Measurements from ENCODE around the gene ABCG8. TPM values are rescaled to one million over a fixed set of nuclear protein-coding genes. Genes with fewer than 3 reads are reported as not detected.

Gene ABCG8
- total RNA-seq: under 0.01 TPM

DNA sequence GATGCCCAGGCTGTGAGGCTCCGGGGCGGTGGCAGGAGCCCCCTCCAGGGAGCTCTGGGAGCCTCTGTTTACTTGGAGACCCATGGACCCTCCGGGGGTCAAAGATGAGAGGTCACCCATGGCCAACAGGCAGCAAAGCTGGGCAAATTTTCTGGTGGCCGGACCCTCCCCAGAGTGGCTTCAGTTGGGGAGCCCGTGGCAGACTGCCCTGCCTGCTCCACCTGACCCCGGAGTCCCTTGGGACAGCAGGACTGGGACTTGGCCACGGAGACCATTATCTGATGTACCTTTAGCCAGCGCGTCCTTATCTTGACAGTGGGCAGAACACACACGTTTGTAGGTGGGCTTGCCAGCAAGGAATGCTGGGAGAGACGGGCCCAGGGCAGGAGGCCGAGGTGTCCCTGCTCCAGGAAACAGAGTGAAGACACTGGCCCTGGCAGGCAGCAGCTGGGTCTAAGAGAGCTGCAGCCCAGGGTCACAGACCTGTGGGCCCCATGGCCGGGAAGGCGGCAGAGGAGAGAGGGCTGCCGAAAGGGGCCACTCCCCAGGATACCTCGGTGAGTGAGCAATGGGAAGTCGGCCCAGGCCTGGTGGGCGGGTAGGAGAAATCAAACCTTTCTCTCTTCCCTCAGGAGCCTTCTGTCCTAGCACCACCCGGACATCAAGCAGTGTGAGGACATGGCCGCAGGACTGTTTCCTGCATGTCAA lies at the start of gene ABCG8, which contains the start of gene ABCG5:
ABCG8 (plus strand) TSS at position 412 of the 708 bp plus-strand sequence; CDS start at position 495, 83 bp downstream.
ABCG5 (minus strand) TSS at position 280 of the 708 bp plus-strand sequence; CDS start at position 120, 160 bp downstream.
- no peak for DNase-seq

DNA sequence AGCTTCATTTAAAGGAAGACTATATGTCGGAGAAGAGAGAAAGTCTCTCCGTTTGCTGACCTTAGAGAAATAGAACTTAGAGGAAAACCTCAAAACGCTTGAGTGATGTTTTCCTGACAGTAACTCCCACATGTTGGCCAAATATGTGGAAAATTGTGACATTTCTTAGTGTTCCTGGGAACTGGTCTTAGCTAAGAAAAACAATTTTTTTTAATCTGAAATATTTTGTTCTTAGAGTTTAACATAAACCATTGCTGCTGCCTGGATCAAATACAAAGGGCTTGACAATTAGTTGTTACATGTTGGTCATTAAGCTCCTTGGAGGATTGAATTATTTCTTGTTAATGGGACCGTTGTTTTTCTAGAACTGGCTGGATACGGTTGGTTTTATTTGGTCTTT lies 48.6 kb upstream of the ABCG8 start:
- no peak for DNase-seq

DNA sequence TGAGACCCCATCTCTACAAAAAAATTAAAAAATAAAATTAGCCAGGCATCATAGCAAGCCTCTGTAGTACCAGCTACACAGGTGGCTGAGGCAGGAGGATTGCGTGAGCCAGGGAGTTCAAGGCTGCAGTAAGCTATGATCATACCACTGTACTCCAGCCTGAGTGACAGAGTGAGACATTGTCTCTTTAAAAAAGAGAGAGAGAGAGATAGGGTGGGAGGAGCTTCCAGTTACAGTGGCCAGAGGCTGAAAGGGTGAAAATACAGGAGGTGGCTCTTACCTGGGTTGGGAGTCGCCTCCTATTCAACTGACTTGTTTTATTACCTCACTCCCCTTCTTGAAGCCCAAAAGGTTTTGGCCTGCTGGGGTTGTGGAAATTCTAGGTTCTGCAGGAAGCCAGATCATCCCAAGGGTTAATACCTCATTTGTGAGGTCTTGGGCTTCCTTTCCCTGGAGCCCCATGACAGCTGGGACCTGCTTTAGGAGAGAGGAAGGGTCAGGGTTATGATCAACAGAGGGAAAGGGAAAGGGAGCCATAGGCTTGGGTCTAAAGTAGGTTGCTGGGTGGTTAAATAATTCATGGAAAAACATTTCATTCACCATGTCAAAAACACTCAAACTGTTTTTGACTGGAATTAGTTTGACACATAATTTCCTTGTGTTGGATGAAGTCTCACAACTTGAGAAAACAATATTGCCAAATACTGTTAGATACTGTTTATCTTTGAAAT lies 47.6 kb upstream of the ABCG8 start:
- DNase-seq: no peak

DNA sequence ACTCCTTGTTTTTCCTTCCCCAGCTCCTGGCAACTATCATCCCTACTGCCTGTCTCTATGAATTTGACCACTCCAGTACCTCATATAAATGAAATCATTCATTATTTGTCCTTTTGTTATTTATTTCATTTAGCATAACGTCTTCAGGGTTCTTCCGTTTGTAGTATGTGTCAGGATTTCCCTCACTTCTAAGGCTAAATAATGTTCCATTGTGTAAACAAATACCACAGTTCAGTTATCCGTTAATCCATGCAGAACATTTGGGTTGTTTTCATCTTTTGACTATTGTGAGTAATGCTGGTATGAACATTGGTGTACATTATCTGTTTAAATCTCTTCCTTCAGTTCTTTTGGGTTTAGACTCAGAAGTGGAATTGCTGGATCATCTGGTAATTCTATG lies 46.1 kb upstream of the ABCG8 start:
- no peak for DNase-seq

DNA sequence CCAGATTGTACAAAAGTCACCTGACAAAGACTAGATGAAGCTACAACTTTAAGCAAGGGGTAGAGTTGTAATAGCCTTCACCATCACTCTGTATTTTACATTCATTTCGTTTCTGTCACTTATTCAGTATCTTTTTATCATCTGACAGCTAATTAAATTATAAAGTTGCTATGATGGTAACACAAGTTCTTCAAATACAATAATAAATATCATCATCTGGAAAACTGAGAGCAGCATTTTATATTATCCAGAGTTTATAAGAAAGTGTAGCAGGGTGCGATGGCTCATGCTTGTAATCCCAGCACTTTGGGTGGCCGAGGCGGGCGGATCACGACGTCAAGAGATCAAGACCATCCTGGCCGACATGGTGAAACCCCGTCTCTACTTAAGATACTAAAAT lies 43.8 kb upstream of the ABCG8 start:
- no peak for DNase-seq

DNA sequence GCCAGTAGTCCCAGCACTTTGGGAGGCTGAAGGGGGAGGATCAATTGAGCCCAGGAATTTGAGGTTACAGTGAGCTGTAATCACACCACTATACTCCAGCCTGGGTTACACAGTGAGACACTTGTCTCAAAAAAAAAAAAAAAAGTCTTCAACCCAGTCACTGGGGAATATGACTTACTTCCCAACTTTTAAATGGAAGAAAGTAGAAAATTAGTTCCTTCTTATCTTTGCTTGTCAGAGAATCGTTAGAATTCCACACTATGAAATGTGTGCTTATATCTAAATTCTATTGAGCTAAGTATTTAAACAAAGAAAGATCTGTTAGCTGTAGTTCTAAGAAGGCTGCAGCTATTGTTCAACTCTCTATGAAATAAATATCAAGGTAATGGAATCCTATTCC lies 42.6 kb upstream of the ABCG8 start:
- DNase-seq: no peak

DNA sequence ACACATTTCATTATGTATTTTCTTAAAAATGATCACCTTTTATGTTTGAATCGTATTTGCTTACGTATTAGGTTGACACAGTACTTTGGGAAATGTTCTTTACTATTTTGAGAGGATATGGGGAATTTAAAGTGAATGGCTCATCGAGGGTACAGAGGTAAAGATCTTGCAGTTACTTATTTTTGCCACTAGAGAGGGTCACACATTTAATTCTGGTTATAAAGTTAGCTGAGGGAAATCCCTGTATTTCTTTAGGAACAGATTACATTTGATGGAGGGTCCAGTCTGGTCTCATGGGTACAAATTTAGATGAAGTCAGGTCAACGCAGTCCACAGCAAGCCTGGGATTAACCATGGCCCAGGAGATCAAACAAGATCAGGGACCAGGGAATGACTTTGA lies 40.5 kb upstream of the ABCG8 start:
- no peak for DNase-seq

DNA sequence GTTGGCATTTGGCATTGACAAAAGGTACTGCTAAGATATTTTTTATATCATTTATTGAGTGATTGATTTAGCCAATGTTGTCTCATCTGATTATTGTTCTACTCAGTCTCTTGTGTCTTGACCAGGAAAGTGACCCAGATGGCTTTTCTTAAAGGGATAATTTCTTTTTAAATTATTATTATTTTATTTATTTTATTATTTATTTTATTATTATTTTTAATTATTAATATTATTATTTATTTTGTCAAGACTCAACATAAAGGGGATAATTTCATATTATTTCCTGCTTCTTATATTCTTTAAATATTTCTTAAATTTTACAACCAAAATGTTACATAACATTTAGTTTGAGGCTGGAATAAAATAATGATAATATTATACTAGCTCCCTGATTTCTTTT lies 37.9 kb upstream of the ABCG8 start:
- no peak for DNase-seq

DNA sequence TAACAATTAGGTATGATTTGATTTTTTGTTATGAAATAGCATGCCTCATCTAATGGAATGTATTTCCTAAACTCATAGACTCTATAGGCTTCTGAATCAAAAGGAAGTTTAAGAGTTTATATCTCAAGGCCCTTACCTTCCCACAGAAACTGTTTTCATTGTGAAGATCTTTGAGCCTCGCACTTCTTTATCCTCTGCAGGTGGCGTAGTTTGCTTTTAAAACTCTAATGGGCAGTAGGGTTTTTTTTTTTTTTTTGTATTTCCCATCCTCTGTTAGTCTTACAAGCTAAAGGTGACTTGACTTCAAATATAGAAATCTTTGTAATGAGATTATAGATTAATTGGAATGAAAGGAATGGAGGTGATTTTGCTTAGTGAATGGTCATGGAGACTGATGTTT lies 36.6 kb upstream of the ABCG8 start:
- DNase-seq: no peak

DNA sequence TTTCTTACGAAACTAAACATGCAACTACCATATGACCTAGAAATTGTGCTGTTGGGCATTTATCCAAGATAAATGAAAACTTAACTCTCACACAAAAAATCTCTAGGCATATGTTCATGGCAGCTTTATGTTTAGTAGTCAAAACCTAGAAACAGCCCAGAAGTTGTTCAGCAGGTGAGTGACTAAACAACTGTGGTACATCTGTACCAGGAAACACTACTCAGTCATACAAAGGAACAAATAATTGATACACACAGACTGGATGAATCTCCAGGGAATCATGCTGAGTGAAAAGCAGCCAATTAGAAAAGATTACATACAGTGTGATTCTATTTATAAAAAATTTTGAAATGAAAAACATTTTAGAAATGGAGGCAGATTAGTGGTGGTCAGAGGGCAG lies 35.7 kb upstream of the ABCG8 start:
- DNase-seq: no peak

DNA sequence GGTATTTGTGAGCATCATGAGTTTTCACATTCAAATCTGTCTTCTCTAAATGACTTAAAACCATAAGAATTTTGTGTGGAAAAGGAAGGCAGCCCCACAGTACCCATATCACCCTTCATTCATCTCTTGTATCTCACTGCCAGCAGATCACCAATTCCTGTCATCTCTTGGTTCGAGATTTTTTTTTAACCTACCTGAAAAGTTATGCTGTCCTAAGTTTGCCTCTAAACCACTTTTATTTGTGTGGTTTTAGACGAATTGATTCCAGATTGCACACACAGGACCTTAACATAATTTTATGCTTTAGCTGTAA lies 32.1 kb upstream of the ABCG8 start:
- no peak for DNase-seq

DNA sequence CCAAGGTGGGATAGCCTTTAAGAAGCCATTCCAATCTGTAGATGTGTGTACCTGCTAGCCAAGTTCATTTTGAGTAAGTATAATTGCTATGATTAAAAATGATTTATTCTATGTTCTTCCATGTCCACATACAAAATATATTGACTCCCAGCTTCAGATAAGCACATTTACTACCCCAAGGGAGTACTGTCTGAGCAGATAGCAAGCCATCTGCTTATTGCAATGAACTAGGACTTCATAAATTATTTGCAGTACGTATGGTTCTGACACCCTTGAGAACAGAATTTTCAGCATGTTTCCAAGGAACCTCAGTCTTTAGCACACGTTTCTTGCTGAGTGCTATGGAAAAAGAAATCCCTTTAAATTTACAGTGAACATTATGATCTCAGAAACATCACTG lies 28.3 kb upstream of the ABCG8 start:
- no peak for DNase-seq

DNA sequence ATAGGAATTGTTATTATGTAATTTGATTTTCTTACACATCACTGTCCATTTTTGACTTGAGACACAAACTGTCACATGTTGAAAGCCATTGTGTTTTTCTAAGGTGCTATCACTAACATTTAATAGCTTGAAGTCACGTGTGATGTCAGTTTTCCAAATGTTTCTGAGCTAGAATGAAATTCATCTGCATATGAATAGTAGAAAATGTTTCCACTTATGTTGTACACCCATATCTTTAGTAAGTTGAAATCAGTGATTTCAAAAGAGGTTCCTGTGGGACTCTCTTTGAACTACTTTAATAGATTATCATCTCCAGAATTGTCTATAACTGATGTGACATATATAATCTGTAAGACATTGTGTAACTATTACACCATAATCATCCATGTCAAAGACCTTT lies 27.9 kb upstream of the ABCG8 start:
- no peak for DNase-seq

DNA sequence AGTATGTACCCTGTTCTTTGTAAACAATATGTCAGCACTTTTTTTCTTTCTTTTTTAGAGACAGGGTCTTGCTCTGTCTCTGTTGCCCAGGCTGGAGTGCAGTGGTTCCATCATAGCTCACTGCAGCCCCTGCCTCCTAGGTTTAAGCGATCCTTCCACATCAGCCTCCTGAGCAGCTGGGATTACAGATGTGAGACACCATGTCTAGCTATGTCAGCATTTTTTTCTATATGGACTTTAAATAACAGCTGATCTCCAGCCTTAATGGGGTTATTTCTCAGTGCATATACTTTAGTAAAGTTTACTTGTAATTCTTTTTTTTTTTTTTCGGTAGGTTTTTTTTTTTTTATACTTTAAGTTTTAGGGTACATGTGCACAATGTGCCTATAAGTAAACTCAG lies 26.8 kb upstream of the ABCG8 start:
- no peak for DNase-seq

DNA sequence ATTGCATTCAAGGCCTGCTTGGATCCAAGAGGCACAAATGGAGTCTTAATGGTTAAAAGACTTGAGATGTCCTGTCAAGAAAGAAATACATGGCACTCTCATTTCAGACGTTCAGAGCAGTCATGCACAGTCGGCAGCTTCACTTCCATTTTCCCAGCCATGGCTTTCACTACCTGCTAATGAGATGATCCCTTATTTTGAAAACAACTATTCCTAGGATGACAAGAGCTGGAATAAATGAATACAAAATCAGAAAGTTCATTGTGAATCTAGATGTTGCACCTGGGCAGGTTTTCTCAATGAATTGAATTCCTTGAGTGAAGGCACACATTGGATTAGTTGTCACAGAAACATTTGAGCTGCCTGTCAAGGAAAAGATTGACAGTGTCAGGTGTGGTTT lies 25.8 kb upstream of the ABCG8 start:
- DNase-seq: no peak

DNA sequence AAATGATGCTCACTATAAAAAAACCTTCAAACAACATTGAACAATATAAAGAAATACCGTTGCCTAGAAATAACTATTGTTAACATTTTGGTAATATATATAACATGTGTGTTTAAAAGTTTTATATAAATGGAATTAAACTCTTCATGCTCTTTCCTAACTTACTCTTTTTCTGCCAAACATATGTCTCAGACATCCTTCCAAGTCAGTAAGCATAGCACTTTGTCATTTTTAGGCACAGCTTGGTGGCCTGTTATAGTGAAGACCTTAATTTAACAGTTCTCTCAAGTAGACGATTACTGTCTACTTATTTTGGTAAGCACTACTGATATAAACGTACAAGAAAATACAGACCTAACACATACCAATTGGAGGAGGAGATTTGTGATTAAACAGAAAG lies 24.1 kb upstream of the ABCG8 start:
- no peak for DNase-seq

DNA sequence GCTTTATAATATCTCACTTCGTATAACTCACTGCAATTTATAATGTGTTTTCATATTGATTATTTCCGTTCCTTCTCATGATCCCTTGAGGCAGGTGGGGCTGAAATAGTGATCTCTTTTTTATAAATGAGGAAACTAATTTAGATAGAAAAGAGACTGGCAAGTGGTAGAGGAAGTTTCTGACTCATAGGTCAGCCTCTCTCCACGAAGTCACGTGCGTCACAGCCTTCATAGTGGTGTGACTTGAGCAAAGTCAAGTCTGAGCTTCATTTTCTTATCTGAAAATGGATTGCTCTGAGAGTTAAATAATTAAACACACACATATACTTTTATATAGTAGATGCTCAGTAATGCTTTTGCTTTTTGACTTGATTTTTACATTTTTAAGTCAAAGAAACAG lies 20.0 kb upstream of the ABCG8 start:
- DNase-seq: no peak

DNA sequence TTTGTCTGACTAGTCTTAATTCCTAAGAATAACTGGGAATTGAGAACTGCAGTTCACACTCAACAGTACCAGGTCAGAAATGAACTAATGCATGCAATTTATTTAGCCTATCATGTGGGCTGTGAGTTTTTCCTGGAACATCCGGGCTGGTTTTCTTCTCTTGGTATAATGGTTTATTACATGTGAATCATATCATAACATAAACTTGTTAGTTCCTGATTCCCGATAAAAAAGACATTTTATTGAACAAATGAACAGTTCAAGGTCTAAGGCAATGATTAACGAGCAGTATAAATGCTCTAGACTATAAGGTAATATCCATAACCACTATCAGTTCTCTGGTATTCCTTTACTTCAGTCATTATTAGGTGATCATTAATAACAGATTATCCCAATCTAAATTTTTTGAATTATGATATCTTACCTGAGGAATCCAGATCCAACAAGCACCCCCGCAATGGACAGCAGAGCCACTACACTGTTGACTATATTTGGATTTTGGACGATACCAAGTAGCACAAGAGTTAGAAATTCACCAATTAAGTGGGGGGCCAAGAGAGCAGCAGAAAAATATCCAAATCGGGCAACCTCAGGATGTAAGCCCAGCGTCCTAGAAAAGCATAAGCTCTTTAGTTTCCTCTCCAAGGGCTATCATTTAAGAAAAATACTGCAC lies 19.1 kb upstream of the ABCG8 start:
- no peak for DNase-seq

DNA sequence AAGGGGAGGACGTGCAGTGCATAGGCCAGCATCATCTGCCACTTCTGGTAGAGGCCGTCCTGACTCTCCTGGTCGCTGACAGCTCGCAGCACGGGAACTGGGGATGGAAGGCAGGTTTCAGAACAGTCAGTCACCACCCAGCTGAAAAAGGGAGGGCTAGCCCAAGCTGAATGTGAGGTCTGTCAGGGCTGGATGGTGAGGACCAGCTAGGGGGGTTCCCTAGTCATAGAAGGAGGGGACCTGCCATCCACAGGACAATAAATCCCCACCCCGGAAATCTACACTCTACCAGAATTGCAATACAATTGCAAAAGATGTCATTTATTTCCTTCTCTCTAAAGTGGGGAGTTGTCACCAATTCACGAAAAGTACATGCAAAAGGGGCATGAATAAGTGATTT lies 15.9 kb upstream of the ABCG8 start:
- no peak for DNase-seq

DNA sequence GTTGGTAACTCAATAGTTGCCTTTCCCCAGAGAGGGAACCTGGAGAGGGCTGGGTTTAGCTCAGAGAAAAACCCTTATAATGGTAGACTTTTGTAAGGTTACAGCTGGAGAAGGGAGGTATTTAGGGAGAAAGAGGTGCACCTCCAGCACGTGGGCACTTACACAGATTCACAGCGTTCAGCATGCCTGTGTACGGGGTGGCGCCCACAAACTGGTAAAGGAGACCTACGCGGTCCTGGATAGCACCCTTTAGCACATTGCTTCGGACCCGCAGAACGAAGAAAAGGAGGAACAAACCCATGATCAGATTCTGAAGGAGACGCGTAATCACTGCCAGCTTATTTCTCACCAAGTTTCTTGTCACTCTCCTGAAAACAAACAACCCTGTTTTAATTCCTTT lies 15.0 kb upstream of the ABCG8 start:
- no peak for DNase-seq

DNA sequence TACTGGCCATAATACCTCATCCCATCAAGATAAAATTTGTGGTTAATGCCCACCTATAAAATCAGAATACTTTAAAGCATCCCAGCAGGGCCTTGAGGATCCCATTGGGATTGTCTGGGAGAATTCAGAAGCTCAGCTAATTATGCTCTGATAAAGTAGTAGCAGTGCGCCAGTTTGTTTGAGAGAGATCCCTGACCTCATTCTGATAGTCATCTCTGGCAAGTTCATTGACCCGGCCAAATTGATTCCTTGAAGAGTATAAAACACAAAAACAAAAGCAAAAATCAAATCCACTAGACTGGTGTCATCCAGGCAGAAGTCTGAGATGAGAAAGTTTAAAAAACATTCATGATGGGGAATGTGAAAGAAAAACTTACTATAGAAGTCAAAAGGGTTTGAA lies 14.3 kb upstream of the ABCG8 start:
- DNase-seq: no peak

DNA sequence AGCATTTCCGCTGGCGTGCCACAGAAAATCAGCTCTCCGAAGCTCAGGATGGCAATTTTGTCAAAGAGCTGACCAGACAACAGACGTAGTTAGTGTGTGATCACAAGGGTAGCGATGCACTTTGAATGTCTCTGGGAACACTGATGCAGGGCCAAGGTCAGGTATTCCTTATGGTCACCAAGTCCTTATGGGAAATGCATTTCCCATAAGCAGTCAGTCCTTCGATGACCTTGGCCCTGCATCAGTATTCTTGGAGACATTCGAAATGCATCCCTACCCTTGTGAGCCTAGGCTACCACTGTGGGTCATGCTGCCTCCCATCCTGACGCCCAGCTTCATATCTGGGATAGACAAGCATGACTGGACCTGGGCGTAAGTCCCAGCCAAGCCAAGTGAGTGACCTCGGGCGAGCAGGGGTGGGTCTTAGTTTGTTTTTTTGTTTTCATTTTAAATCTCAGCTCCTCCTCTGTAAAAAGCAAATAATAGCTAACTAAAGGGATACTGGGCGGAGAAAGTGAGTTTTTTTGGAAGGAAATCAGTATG lies 13.7 kb upstream of the ABCG8 start:
- no peak for DNase-seq

DNA sequence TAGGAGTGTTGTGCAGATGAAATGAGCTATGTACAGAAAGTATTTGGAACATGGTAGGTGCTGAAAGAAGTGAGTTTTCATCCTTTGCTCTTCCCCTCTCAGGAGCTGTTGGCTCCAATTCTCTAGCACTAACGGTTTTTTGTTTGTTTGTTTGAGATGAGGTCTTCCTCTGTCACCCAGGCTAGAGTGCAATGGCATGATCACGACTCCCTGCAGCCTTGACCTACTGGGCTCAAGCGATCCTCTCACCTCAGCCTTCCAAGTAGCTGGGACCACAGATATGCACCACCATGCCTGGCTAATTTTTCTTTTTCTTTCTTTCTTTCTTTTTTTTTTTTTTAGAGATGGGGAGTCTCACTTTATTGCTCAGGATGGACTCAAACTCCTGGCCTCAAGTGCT lies 12.9 kb upstream of the ABCG8 start:
- DNase-seq: no peak
